DMS 273 treated with DMSO at 0.1 percent for 48 hours (cell line): ENCODE data around the gene NKX1-1.
"Not testable (repeated sequence)": the region's sequence is repeated elsewhere in the genome, so short reads cannot be mapped to it uniquely, and the experiment has no call there.

Source experiments
- DNase-seq: peaks from one replicate; lab custom pipeline; 2025; lab: John Stamatoyannopoulos, UW

NKX1-1 gene

GRCh38 chr4:1373892-1374705 lies 32.1 kb downstream of the NKX1-1 start:
- DNase-seq: no peak

GRCh38 chr4:1372576-1372975 lies 33.7 kb downstream of the NKX1-1 start:
- DNase-seq: not testable (repeated sequence)

- no peak for DNase-seq
Observed at GRCh38 chr4:1371176-1372165, 34.8 kb downstream of the NKX1-1 start.

- DNase-seq: no peak
Observed at GRCh38 chr4:1370321-1371124, 35.7 kb downstream of the NKX1-1 start.

GRCh38 chr4:1369479-1370079 lies 36.7 kb downstream of the NKX1-1 start:
- no peak for DNase-seq

- DNase-seq: no peak
Observed at GRCh38 chr4:1369091-1369450, 37.2 kb downstream of the NKX1-1 start.

GRCh38 chr4:1368421-1369090 lies 37.7 kb downstream of the NKX1-1 start:
- DNase-seq: no peak

- DNase-seq: no peak
Observed at GRCh38 chr4:1367936-1368289, 38.3 kb downstream of the NKX1-1 start.

GRCh38 chr4:1367230-1367935 lies 38.9 kb downstream of the NKX1-1 start:
- no peak for DNase-seq

GRCh38 chr4:1366371-1367229 lies 39.6 kb downstream of the NKX1-1 start:
- DNase-seq: no peak

- no peak for DNase-seq
Observed at GRCh38 chr4:1365271-1366178, 40.7 kb downstream of the NKX1-1 start.

- DNase-seq: no peak
Observed at GRCh38 chr4:1364748-1365147, 41.5 kb downstream of the NKX1-1 start.

- no peak for DNase-seq
Observed at GRCh38 chr4:1364217-1364616, 42.0 kb downstream of the NKX1-1 start.

GRCh38 chr4:1363513-1363912 lies 42.7 kb downstream of the NKX1-1 start:
- DNase-seq: no peak

GRCh38 chr4:1362521-1362920 lies 43.7 kb downstream of the NKX1-1 start:
- DNase-seq: no peak

- no peak for DNase-seq
Observed at GRCh38 chr4:1362046-1362445, 44.2 kb downstream of the NKX1-1 start.

GRCh38 chr4:1361431-1361830 lies 44.8 kb downstream of the NKX1-1 start:
- no peak for DNase-seq
